Stimulated activated CD4-positive, alpha-beta T cell treated with anti-CD3 and anti-CD28 coated beads, Interleukin-4, amount 100 ng/mL, for 48 hours (primary cell): Measurements from ENCODE around the gene TECTA.
"Not testable (repeated sequence)": the region's sequence is repeated elsewhere in the genome, so short reads cannot be mapped to it uniquely, and the experiment has no call there.

Source experiments
- DNase-seq, 2 donors: peaks; one replicate each; pipeline ENCODE4 v3.0.0-alpha.2; 2020; ENCODE audit warnings: low read depth in 2 of 2

Gene TECTA

GRCh38 chr11:121131656-121132055 is 30.6 kb downstream of the TECTA start:
- no peak for DNase-seq

GRCh38 chr11:121132211-121132976 is 31.4 kb downstream of the TECTA start:
- DNase-seq = no peak

- DNase-seq = no peak
Observed at GRCh38 chr11:121134741-121135312, 33.8 kb downstream of the TECTA start.

GRCh38 chr11:121137005-121137404 is 36.0 kb downstream of the TECTA start:
- DNase-seq = no peak

GRCh38 chr11:121138259-121138658 is 37.2 kb downstream of the TECTA start:
- DNase-seq = no peak

GRCh38 chr11:121140369-121140768 is 39.3 kb downstream of the TECTA start:
- no peak for DNase-seq

GRCh38 chr11:121141066-121141465 is 40.0 kb downstream of the TECTA start:
- no peak for DNase-seq

GRCh38 chr11:121143921-121144320 is 42.9 kb downstream of the TECTA start:
- DNase-seq = no peak

GRCh38 chr11:121144723-121145122 is 43.7 kb downstream of the TECTA start:
- no peak for DNase-seq

GRCh38 chr11:121145826-121146225 is 44.8 kb downstream of the TECTA start:
- no peak for DNase-seq

- no peak for DNase-seq
Observed at GRCh38 chr11:121149116-121149515, 48.1 kb downstream of the TECTA start.

- DNase-seq = no peak
Observed at GRCh38 chr11:121151207-121151688, 50.2 kb downstream of the TECTA start.

- DNase-seq = no peak
Observed at GRCh38 chr11:121152764-121153163, 51.7 kb downstream of the TECTA start.

- DNase-seq = no peak
Observed at GRCh38 chr11:121153472-121153871, 52.4 kb downstream of the TECTA start.

- no peak for DNase-seq
Observed at GRCh38 chr11:121154486-121155314, 53.7 kb downstream of the TECTA start.

- no peak for DNase-seq
Observed at GRCh38 chr11:121157756-121158155, 56.7 kb downstream of the TECTA start.

- DNase-seq = no peak
Observed at GRCh38 chr11:121159741-121160140, 58.7 kb downstream of the TECTA start.

- no peak for DNase-seq
Observed at GRCh38 chr11:121161349-121161917, 60.4 kb downstream of the TECTA start.

GRCh38 chr11:121163658-121164308 is 62.7 kb downstream of the TECTA start:
- no peak for DNase-seq

- not testable (repeated sequence) for DNase-seq
Observed at GRCh38 chr11:121177629-121178028, 76.6 kb downstream of the TECTA start.

- no peak for DNase-seq
Observed at GRCh38 chr11:121179306-121179705, 78.3 kb downstream of the TECTA start.

GRCh38 chr11:121180183-121180582 is 79.1 kb downstream of the TECTA start:
- DNase-seq = no peak
